Smooth muscle cell of the umbilical artery (primary cell): ENCODE data around the gene NCAN. TPM values are rescaled to one million over a fixed set of nuclear protein-coding genes. Genes with fewer than 3 reads are reported as not detected.

Experiments
- total RNA-seq: library from RNA; depleted of rRNA; stranded (reverse); fragments of >200 nt; gene quantifications from 2 replicates; pipeline ENCODE4 v1.2.3, GENCODE V29; 2014

NCAN gene
- not detected in 2 replicates for total RNA-seq

GRCh38 chr19:19211499-19212420, at the start of gene NCAN:
TSS of gene NCAN (plus strand) at chr19:19211958. CDS start at chr19:19216954, 4,996 bp downstream.

GRCh38 chr19:19170053-19170872, 41.5 kb upstream of the NCAN start, which contains the start of gene MEF2B:
TSS of gene MEF2B (minus strand) at chr19:19170263. CDS start at chr19:19150735, 19,528 bp downstream.

GRCh38 chr19:19192078-19192882, 19.5 kb upstream of the NCAN start, which contains the start of the genes BORCS8 and RFXANK:
TSS of gene BORCS8 (minus strand) at chr19:19192152. CDS start at chr19:19192117, 35 bp downstream.
TSS of gene RFXANK (plus strand) at chr19:19192258. CDS start at chr19:19193947, 1,689 bp downstream.

GRCh38 chr19:19203012-19203856, 8.5 kb upstream of the NCAN start, which contains the start of gene NR2C2AP:
TSS of gene NR2C2AP (minus strand) at chr19:19203414. CDS start at chr19:19203060, 354 bp downstream.

Other genes starting within 250 kb of the NCAN start
- 52.9 and 63.7 TPM in 2 replicates for gene SUGP2, start 178.4 kb upstream of the NCAN start, total RNA-seq
- 36.2 and 54.6 TPM in 2 replicates for gene ARMC6, start 178.4 kb upstream of the NCAN start, total RNA-seq
- 6.3 and 8.6 TPM in 2 replicates for gene SLC25A42, start 148.0 kb upstream of the NCAN start, total RNA-seq
- 29.1 and 29.8 TPM in 2 replicates for gene TMEM161A, start 73.5 kb upstream of the NCAN start, total RNA-seq
- gene MEF2B, start 41.7 kb upstream of the NCAN start, total RNA-seq, result not detected in 2 replicates
- 13.1 and 16.9 TPM in 2 replicates for gene BORCS8, start 19.8 kb upstream of the NCAN start, total RNA-seq
- gene RFXANK, start 19.7 kb upstream of the NCAN start, total RNA-seq, result 40.3 and 51.1 TPM in 2 replicates
- 4.5 and 7.8 TPM in 2 replicates for gene NR2C2AP, start 8.5 kb upstream of the NCAN start, total RNA-seq
- gene TM6SF2, start 61.3 kb downstream of the NCAN start, total RNA-seq, result 1.9 and 3.3 TPM in 2 replicates
- 15.4 and 18.6 TPM in 2 replicates for gene SUGP1, start 108.6 kb downstream of the NCAN start, total RNA-seq
- gene MAU2, start 108.9 kb downstream of the NCAN start, total RNA-seq, result 28.8 and 38.9 TPM in 2 replicates
- 33.3 and 102 TPM in 2 replicates for gene GATAD2A, start 193.7 kb downstream of the NCAN start, total RNA-seq